H1 (cell line): ENCODE data around the gene ABCA13. TPM values are rescaled to one million over a fixed set of nuclear protein-coding genes. Genes with fewer than 3 reads are reported as not detected.

Experiments used
- CTCF ChIA-PET: fragments of 300-600 bp; sonication (Branson Sonifier 250); formaldehyde crosslinking; loops from one replicate; lab custom pipeline; 2021; ENCODE audit not compliant: partially characterized antibody; lab: Charles Lee
- POLR2A ChIA-PET: fragments of 300-600 bp; sonication (Branson Sonifier 250); formaldehyde crosslinking; loops from one replicate; lab custom pipeline; 2021; ENCODE audit warnings: inconsistent platforms; ENCODE audit not compliant: partially characterized antibody; lab: Charles Lee
- DNase-seq, 2 experiments: peaks; one replicate each; pipeline versions ENCODE4 v3.0.0 to v3.0.0-alpha.2; 2010 to 2022; ENCODE audit warnings: low spot score in 2 of 2, low read depth in 1 of 2, mixed read lengths in 1 of 2
- FAIRE-seq: peaks from 2 replicates; lab custom pipeline; 2011; peaks lifted over from hg19 to GRCh38; lab: Jason Lieb, UNC
- H2AFZ ChIP-seq: 2 replicates; pipeline ENCODE4 v1.8.1; 2012; ENCODE audit warnings: low read length, inconsistent platforms
- H2AK5ac ChIP-seq: 2 replicates; pipeline ENCODE4 v1.6.1; 2013; ENCODE audit warnings: low read depth, low read length
- H2BK120ac ChIP-seq: replicated peaks from 2 replicates; pipeline ENCODE3; 2013; ENCODE audit warnings: low read depth, low read length, inconsistent platforms
- H2BK12ac ChIP-seq: 2 replicates; pipeline ENCODE4 v1.6.1; 2013; ENCODE audit warnings: low read depth, low read length
- H2BK15ac ChIP-seq: 2 replicates; pipeline ENCODE4 v1.6.1; 2013; ENCODE audit warnings: low read length
- H2BK20ac ChIP-seq: 2 replicates; pipeline ENCODE4 v1.6.1; 2013; ENCODE audit warnings: low read length
- H2BK5ac ChIP-seq: 2 replicates; pipeline ENCODE4 v1.6.1; 2013; ENCODE audit warnings: low read depth, low read length
- H3K14ac ChIP-seq: 2 replicates; pipeline ENCODE4 v1.6.1; 2013; ENCODE audit warnings: inconsistent platforms; ENCODE audit not compliant: insufficient read length
- H3K18ac ChIP-seq: 2 replicates; pipeline ENCODE4 v1.6.1; 2013; ENCODE audit warnings: low read length; ENCODE audit errors: extremely low read depth
- H3K23ac ChIP-seq: 2 replicates; pipeline ENCODE4 v1.6.1; 2013; ENCODE audit warnings: inconsistent platforms; ENCODE audit not compliant: insufficient read length
- H3K23me2 ChIP-seq: 2 replicates; pipeline ENCODE4 v1.6.1; 2013; ENCODE audit warnings: low read depth, low read length
- H3K27ac ChIP-seq: 2 replicates; pipeline ENCODE4 v1.6.1; 2011; ENCODE audit warnings: low read depth, low read length, inconsistent platforms
- H3K27me3 ChIP-seq, 4 experiments: replicated peaks in 1 of 4; 1 replicate in 1 of 4; 2 replicates in 3 of 4; pipeline versions ENCODE4 v1.6.1 to v1.8.1; 2011 to 2013; ENCODE audit warnings: low read length in 3 of 4, mild to moderate bottlenecking in 3 of 4, inconsistent platforms in 2 of 4, mixed read lengths in 2 of 4, moderate library complexity in 1 of 4; ENCODE audit not compliant: control insufficient read depth in 3 of 4, insufficient read depth in 3 of 4; ENCODE audit errors: extremely low read depth in 1 of 4
- H3K36me3 ChIP-seq, 4 experiments: 2 replicates each; pipeline versions ENCODE4 v1.6.1 to v1.8.1; 2011 to 2013; ENCODE audit warnings: mild to moderate bottlenecking in 4 of 4, low read length in 3 of 4, moderate library complexity in 2 of 4, control low read depth in 1 of 4, inconsistent platforms in 1 of 4; ENCODE audit not compliant: insufficient read depth in 4 of 4, control insufficient read depth in 2 of 4
- H3K4ac ChIP-seq: replicated peaks from 2 replicates; pipeline ENCODE3; 2013; ENCODE audit warnings: low read length, low read depth, mixed read lengths, inconsistent platforms; ENCODE audit not compliant: insufficient read length
- H3K4me1 ChIP-seq, 4 experiments: replicated peaks in 1 of 4; 1 replicate in 1 of 4; 2 replicates in 3 of 4; pipeline versions ENCODE4 v1.6.1 to v1.8.1; 2011 to 2013; ENCODE audit warnings: low read length in 3 of 4, inconsistent platforms in 2 of 4, mixed read lengths in 1 of 4; ENCODE audit not compliant: insufficient read depth in 4 of 4, control insufficient read depth in 3 of 4
- H3K4me2 ChIP-seq, 2 experiments: 2 replicates each; pipeline versions ENCODE4 v1.6.1 to v1.8.1; 2011 to 2013; ENCODE audit warnings: low read depth in 2 of 2, low read length in 2 of 2, control low read depth in 1 of 2, inconsistent platforms in 1 of 2, mild to moderate bottlenecking in 1 of 2; ENCODE audit not compliant: insufficient read depth in 1 of 2
- H3K4me3 ChIP-seq, 4 experiments: fragments of 200-600, 300-600 bp in 1 of 4; sonication (generic), shearing (Covaris generic), sonication (Bioruptor Twin) in 1 of 4; 2 replicates each; pipeline versions ENCODE4 v1.5.1 to v1.8.1; 2011 to 2016; ENCODE audit warnings: low read length in 4 of 4, low read depth in 3 of 4, control low read depth in 2 of 4, inconsistent platforms in 2 of 4, mild to moderate bottlenecking in 2 of 4, mixed read lengths in 1 of 4, moderate library complexity in 1 of 4; ENCODE audit not compliant: insufficient read depth in 2 of 4; ENCODE audit errors: extremely low read depth in 1 of 4
- H3K56ac ChIP-seq: replicated peaks from 2 replicates; pipeline ENCODE3; 2013; ENCODE audit warnings: low read depth, mild to moderate bottlenecking, mixed read lengths, low read length, inconsistent platforms; ENCODE audit not compliant: insufficient read length
- H3K79me1 ChIP-seq: 2 replicates; pipeline ENCODE4 v1.6.1; 2013; ENCODE audit warnings: low read depth, low read length, control low read depth
- H3K79me2 ChIP-seq, 2 experiments: 2 replicates each; pipeline versions ENCODE4 v1.6.1 to v1.8.1; 2012 to 2013; ENCODE audit warnings: low read length in 2 of 2, mild to moderate bottlenecking in 2 of 2, inconsistent platforms in 1 of 2; ENCODE audit not compliant: insufficient read depth in 2 of 2, control insufficient read depth in 1 of 2
- H3K9ac ChIP-seq, 4 experiments: replicated peaks in 1 of 4; 1 replicate in 1 of 4; 2 replicates in 3 of 4; pipeline versions ENCODE4 v1.6.1 to v1.8.1; 2011 to 2013; ENCODE audit warnings: low read depth in 3 of 4, low read length in 3 of 4, control low read depth in 2 of 4, mild to moderate bottlenecking in 2 of 4, moderate library complexity in 2 of 4, inconsistent platforms in 1 of 4; ENCODE audit errors: extremely low read depth in 1 of 4
- H3K9me3 ChIP-seq, 2 experiments: 2 replicates each; pipeline versions ENCODE4 v1.6.1 to v1.8.1; 2012 to 2013; ENCODE audit warnings: mild to moderate bottlenecking in 2 of 2, moderate library complexity in 2 of 2, control low read depth in 1 of 2, inconsistent platforms in 1 of 2, low read depth in 1 of 2, low read length in 1 of 2, mixed read lengths in 1 of 2; ENCODE audit not compliant: insufficient read depth in 2 of 2
- H4K20me1 ChIP-seq, 2 experiments: replicated peaks in 1 of 2; 2 replicates each; pipeline versions ENCODE3 to v1.8.1; 2011 to 2013; ENCODE audit warnings: inconsistent platforms in 2 of 2, low read length in 2 of 2, mild to moderate bottlenecking in 1 of 2; ENCODE audit not compliant: insufficient read depth in 2 of 2, control insufficient read depth in 1 of 2
- H4K5ac ChIP-seq: 2 replicates; pipeline ENCODE4 v1.6.1; 2013; ENCODE audit warnings: low read length, low read depth, mixed read lengths, inconsistent platforms; ENCODE audit not compliant: insufficient read length
- H4K8ac ChIP-seq: 2 replicates; pipeline ENCODE4 v1.8.0; 2013; ENCODE audit warnings: mild to moderate bottlenecking, moderate library complexity, low read length, inconsistent platforms; ENCODE audit not compliant: insufficient read depth; ENCODE audit errors: extremely low read depth
- H4K91ac ChIP-seq: replicated peaks from 2 replicates; pipeline ENCODE3; 2013; ENCODE audit warnings: low read length, mixed read lengths, inconsistent platforms; ENCODE audit not compliant: insufficient read length
- BRCA1 ChIP-seq: IDR thresholded peaks from 2 replicates; pipeline ENCODE4 v1.6.1; 2012; ENCODE audit warnings: low read depth, low read length, improper control_type of control experiment
- CTBP2 ChIP-seq: IDR thresholded peaks from 2 replicates; pipeline ENCODE4 v1.7.0; 2011; ENCODE audit warnings: borderline replicate concordance, mild to moderate bottlenecking, moderate library complexity, mixed read lengths, low read length; ENCODE audit not compliant: insufficient read depth, insufficient read length
- HDAC2 ChIP-seq, 2 experiments: fragments of 300-600 bp in 1 of 2; sonication (generic) in 1 of 2; IDR thresholded peaks; 2 replicates each; pipeline ENCODE4 v1.6.1; 2011 to 2012; ENCODE audit warnings: low read depth in 2 of 2, low read length in 2 of 2, mild to moderate bottlenecking in 2 of 2, moderate library complexity in 2 of 2, borderline replicate concordance in 1 of 2, inconsistent platforms in 1 of 2
- KDM5A ChIP-seq: fragments of 200-600 bp; IDR thresholded peaks from 2 replicates; pipeline ENCODE4 v1.7.1; 2012; ENCODE audit warnings: mild to moderate bottlenecking, low read length, inconsistent platforms, mixed read lengths
- MAFK ChIP-seq: IDR thresholded peaks from 2 replicates; pipeline ENCODE4 v1.6.1; 2012; ENCODE audit warnings: low read depth, mild to moderate bottlenecking, improper control_type of control experiment, low read length
- POLR2A ChIP-seq, 2 experiments: IDR thresholded peaks; 1 replicate in 1 of 2; 2 replicates in 1 of 2; pipeline ENCODE4 v1.6.1; 2011; ENCODE audit warnings: low read depth in 2 of 2, low read length in 2 of 2, mild to moderate bottlenecking in 2 of 2; ENCODE audit errors: control extremely low read depth in 1 of 2
- RXRA ChIP-seq: IDR thresholded peaks from 2 replicates; pipeline ENCODE4 v1.6.1; 2011; ENCODE audit warnings: low read depth, mild to moderate bottlenecking, low read length, moderate library complexity; ENCODE audit not compliant: insufficient read depth
- SIRT6 ChIP-seq: IDR thresholded peaks from one replicate; pipeline ENCODE4 v1.7.1; 2012; ENCODE audit warnings: low read length, inconsistent platforms
- SP1 ChIP-seq: IDR thresholded peaks from 2 replicates; pipeline ENCODE4 v1.6.1; 2011; ENCODE audit warnings: low read depth, low read length
- TAF1 ChIP-seq: IDR thresholded peaks from 2 replicates; pipeline ENCODE4 v1.6.1; 2011; ENCODE audit warnings: mild to moderate bottlenecking, low read depth, low read length
- TCF12 ChIP-seq: IDR thresholded peaks from 2 replicates; pipeline ENCODE4 v1.6.1; 2011; ENCODE audit warnings: low read depth, mild to moderate bottlenecking, low read length
- USF2 ChIP-seq: IDR thresholded peaks from 2 replicates; pipeline ENCODE4 v1.6.1; 2011; ENCODE audit warnings: low read length, improper control_type of control experiment
- whole genome bisulfite sequencing, 2 experiments: shearing (Covaris generic) in 1 of 2; methylation state at CpG; one replicate each; pipeline versions ENCODE4 v1.1.6 to v1.1.7; 2013 to 2015; ENCODE audit warnings: low lambda C conversion rate in 2 of 2, mixed read lengths in 2 of 2, inconsistent platforms in 1 of 2, low coverage in 1 of 2, missing lambda C conversion rate in 1 of 2; ENCODE audit not compliant: insufficient replicate concordance in 2 of 2, insufficient coverage in 1 of 2, insufficient read length in 1 of 2; ENCODE audit errors: extremely low coverage in 1 of 2, missing lambda C conversion rate in 1 of 2; 5-methylcytosine and 5-hydroxymethylcytosine counted together
- polyA plus RNA-seq, 7 experiments: library from polyadenylated mRNA; depleted of rRNA in 3 of 7; stranded (reverse) in 5 of 7; unstranded in 2 of 7; fragments of >200 nt in 5 of 7; fragments of 200-250 nt in 2 of 7; gene quantifications; 1 replicate in 5 of 7; 2 replicates in 1 of 7; 4 replicates in 1 of 7; pipeline versions ENCODE4 v1.2.1 to v1.2.3, GENCODE V29; 2011 to 2013; ENCODE audit warnings: missing spikeins in 2 of 7, mixed read lengths in 2 of 7
- total RNA-seq: library from RNA; stranded (reverse); fragmentation: NEBNext Ultra II Directional; extraction: Animal tissue kit (Norgen Biotek cat#: 25700); gene quantifications from 2 replicates; pipeline ENCODE4 v1.2.1, GENCODE V29; 2021

Gene ABCA13
- total and polyA plus RNA-seq, 2 of the 8 experiments (the other 6 are each of a cell fraction or from before 2014, with no cell fraction given) = 0.07 to 0.09 TPM

DNA sequence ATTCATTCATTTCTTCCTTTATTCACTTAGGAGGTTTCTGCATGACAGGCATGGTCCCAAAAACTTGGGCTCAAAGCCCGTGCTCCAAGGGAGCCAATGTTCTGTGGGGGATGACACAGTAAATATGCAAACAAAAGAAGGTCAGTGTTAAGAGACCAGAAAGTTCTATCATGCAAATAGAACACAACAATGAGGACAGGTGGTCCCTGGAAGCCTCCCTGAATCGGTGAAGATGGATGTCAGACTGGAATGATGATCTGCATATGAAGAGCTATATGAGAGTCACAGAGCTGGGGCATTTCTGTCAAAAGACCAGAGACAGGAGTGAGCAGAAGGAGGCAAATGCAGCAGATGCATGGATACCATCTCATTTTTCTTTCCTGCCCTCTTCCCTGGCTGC, 129.0 kb downstream of the ABCA13 start:
- FAIRE-seq = peak; percentile 90
- no peaks in the 10 kb centered on the region for H3K79me2 ChIP-seq
- H2AK5ac ChIP-seq = no peak overlapping the region
- no peak overlapping the region for H3K23ac ChIP-seq
- TF ChIP-seq KDM5A = no peak
- TF ChIP-seq POLR2A (IDR thresholded peaks at IDR 0.05; ENCODE audit: control extremely low read depth in 1 of 2, low read depth in 2 of 2, low read length in 2 of 2) = no peak
- TF ChIP-seq SIRT6 = no peak
- no peak for TF ChIP-seq SP1
- TF ChIP-seq CTBP2 = no peak
- TF ChIP-seq HDAC2 (IDR thresholded peaks at IDR 0.05; ENCODE audit: borderline replicate concordance in 1 of 2, low read depth in 2 of 2, low read length in 2 of 2) = 0 out of 4 replicates have a peak, but pooled peaks of 1 of the 2 experiments have one; percentile 42
- 0 out of 2 replicates have a peak, but pooled peaks have one; percentile 44 for TF ChIP-seq TCF12
- TF ChIP-seq USF2 = no peak
- TF ChIP-seq MAFK = 0 out of 2 replicates have a peak, but pooled peaks have one; percentile 3
- no peak for TF ChIP-seq RXRA
- no peak for TF ChIP-seq BRCA1
- TF ChIP-seq TAF1 = no peak
- no peaks in the 10 kb centered on the region; a peak in 1 of 4 replicates for H3K9me3 ChIP-seq
- peaks cover 0 to 8% (median 5%) of the 10 kb centered on the region in 4 experiments; a peak in 4 of 7 replicates for H3K4me1 ChIP-seq
- no peaks in the 10 kb centered on the region for H3K23me2 ChIP-seq
- POLR2A ChIA-PET = no interaction called here
- no peak overlapping the region for H3K14ac ChIP-seq
- H4K5ac ChIP-seq = no peak overlapping the region
- no peaks in the 10 kb centered on the region for H4K20me1 ChIP-seq
- H3K4ac ChIP-seq = no peak overlapping the region
- DNase-seq = no peak
- H3K18ac ChIP-seq = no peak overlapping the region; the same call in 1 of the 2 replicates
- no peak overlapping the region for H3K9ac ChIP-seq
- no peak overlapping the region for H2AFZ ChIP-seq
- 0 out of 2 replicates have a peak overlapping the region, but pooled peaks have one; percentile 77 for H2BK12ac ChIP-seq
- H3K79me1 ChIP-seq = no peaks in the 10 kb centered on the region
- no peak overlapping the region for H2BK20ac ChIP-seq
- H4K8ac ChIP-seq = no peak overlapping the region
- no peak overlapping the region for H2BK120ac ChIP-seq
- peak overlapping the region; percentile 67; the same call in 1 of the 2 replicates for H2BK5ac ChIP-seq
- H4K91ac ChIP-seq = no peak overlapping the region
- WGBS, 2 experiments = 13% methylated on average over 2 of the region's 2 CpGs; no CpG with 5 or more reads in 1 of the 2 experiments
- H3K4me3 ChIP-seq = no peak overlapping the region; a peak in 1 of 8 replicates
- H3K36me3 ChIP-seq = no peaks in the 10 kb centered on the region
- peak overlapping the region in 1 of 2 experiments; percentile 34; a peak in 1 of 4 replicates for H3K4me2 ChIP-seq
- H2BK15ac ChIP-seq = no peak overlapping the region
- H3K27ac ChIP-seq = no peak overlapping the region
- H3K56ac ChIP-seq = no peak overlapping the region
- H3K27me3 ChIP-seq = no peaks in the 10 kb centered on the region
- CTCF ChIA-PET = interaction anchor here (0.5 to 4.1 kb wide), 20 partner anchors 11 to 976 kb away, joined by 3 to 22 read pairs (median 3); no protein-coding TSS in a partner anchor
